GM12878 (cell line): Measurements from ENCODE around the gene DISP2. TPM values are rescaled to one million over a fixed set of nuclear protein-coding genes. Genes with fewer than 3 reads are reported as not detected.

Experiments
- ATAC-seq: fragments of 200-7000 bp; cut with Tn5 transposase; 3 replicates; pipeline ENCODE4 v1.9.1; 2020; ENCODE audit warnings: mild to moderate bottlenecking, moderate library complexity
- BruUV-seq: library from RNA; stranded (reverse); fragments of 400-500 nt; replicated peaks from 2 replicates; lab custom pipeline; 2021; lab: Mats Ljungman, UMichigan
- CTCF ChIA-PET: fragments of 300-600 bp; sonication (Branson Sonifier 250); formaldehyde crosslinking; extraction: SDS; loops from one replicate; lab custom pipeline; 2021; ENCODE audit warnings: inconsistent platforms; lab: Yijun Ruan, JAX
- POLR2A ChIA-PET: fragments of 350-600 bp; formaldehyde crosslinking; extraction: SDS; loops from one replicate; lab custom pipeline; 2021; ENCODE audit warnings: inconsistent platforms; lab: Charles Lee
- RAD21 ChIA-PET: fragments of 300-600 bp; sonication (Branson Sonifier 250); formaldehyde crosslinking; loops from one replicate; lab custom pipeline; 2023; ENCODE audit warnings: antibody characterized with exemption; ENCODE audit not compliant: unreplicated experiment; lab: Charles Lee
- SMC1A ChIA-PET: fragments of 300-600 bp; sonication (Branson Sonifier 250); formaldehyde crosslinking; loops from one replicate; lab custom pipeline; 2023; ENCODE audit not compliant: unreplicated experiment, uncharacterized antibody; lab: Charles Lee
- DNase-seq: peaks from one replicate; pipeline ENCODE4 v3.0.0-alpha.2; 2011; ENCODE audit warnings: low read depth, low spot score
- FAIRE-seq: peaks from 3 replicates; lab custom pipeline; 2011; peaks lifted over from hg19 to GRCh38; lab: Jason Lieb, UNC
- H2AFZ ChIP-seq: 2 replicates; pipeline ENCODE4 v1.6.0; 2011; ENCODE audit warnings: low read depth, low read length, control low read depth; ENCODE audit not compliant: control insufficient read depth
- H3K27ac ChIP-seq: 2 replicates; pipeline ENCODE4 v1.5.1; 2011; ENCODE audit warnings: control low read depth; ENCODE audit not compliant: control insufficient read depth, insufficient read depth
- H3K27me3 ChIP-seq, 2 experiments: replicated peaks in 1 of 2; 2 replicates each; pipeline versions ENCODE4 v1.6.0 to v1.6.1; 2011; ENCODE audit warnings: low read length in 1 of 2; ENCODE audit not compliant: control insufficient read depth in 2 of 2, insufficient read depth in 2 of 2
- H3K36me3 ChIP-seq, 2 experiments: 2 replicates each; pipeline ENCODE4 v1.5.1; 2011; ENCODE audit warnings: low read length in 1 of 2; ENCODE audit not compliant: control insufficient read depth in 2 of 2, insufficient read depth in 2 of 2
- H3K4me1 ChIP-seq: 2 replicates; pipeline ENCODE4 v1.6.1; 2011; ENCODE audit warnings: mild to moderate bottlenecking, low read length, moderate library complexity, mixed read lengths; ENCODE audit not compliant: control insufficient read depth, insufficient read depth
- H3K4me2 ChIP-seq: 2 replicates; pipeline ENCODE4 v1.6.0; 2011; ENCODE audit warnings: control low read depth; ENCODE audit not compliant: control insufficient read depth, insufficient read depth
- H3K4me3 ChIP-seq: fragments of 200-600 bp; sonication (generic); 2 replicates; pipeline ENCODE4 v1.5.1; 2016
- H3K79me2 ChIP-seq: 2 replicates; pipeline ENCODE4 v1.6.0; 2011; ENCODE audit warnings: low read length; ENCODE audit not compliant: control insufficient read depth, insufficient read depth
- H3K9ac ChIP-seq: 2 replicates; pipeline ENCODE4 v1.8.0; 2011; ENCODE audit warnings: low read length, control low read depth, mixed read lengths; ENCODE audit not compliant: control insufficient read depth, insufficient read depth
- H3K9me3 ChIP-seq: replicated peaks from 3 replicates; pipeline ENCODE4 v1.5.1; 2011; ENCODE audit warnings: mild to moderate bottlenecking, low read length; ENCODE audit not compliant: control insufficient read depth, insufficient read depth
- H4K20me1 ChIP-seq: 2 replicates; pipeline ENCODE4 v1.6.0; 2011; ENCODE audit not compliant: control insufficient read depth, insufficient read depth
- BCL11A ChIP-seq: IDR thresholded peaks from 2 replicates; pipeline ENCODE4 v1.6.1; 2011; ENCODE audit warnings: low read depth, low read length
- CBFB ChIP-seq: IDR thresholded peaks from 2 replicates; pipeline ENCODE4 v1.6.1; 2016; ENCODE audit warnings: antibody characterized with exemption, low read depth
- EP300 ChIP-seq, 2 experiments: fragments of 150-350 bp in 1 of 2; IDR thresholded peaks; 2 replicates each; pipeline ENCODE4 v1.6.1; 2011 to 2012; ENCODE audit warnings: low read depth in 2 of 2, low read length in 2 of 2, borderline replicate concordance in 1 of 2, improper control_type of control experiment in 1 of 2, inconsistent platforms in 1 of 2; ENCODE audit not compliant: control insufficient read depth in 1 of 2
- GATAD2B ChIP-seq: fragments of 450-650 bp; conservative IDR thresholded peaks from 2 replicates; pipeline ENCODE4 v1.6.1; 2017; ENCODE audit warnings: low read depth, mild to moderate bottlenecking, moderate library complexity
- IKZF2 ChIP-seq, 2 experiments: fragments of 450-650 bp; IDR thresholded peaks; 2 replicates each; pipeline ENCODE4 v1.6.1; 2017; ENCODE audit warnings: mild to moderate bottlenecking in 2 of 2, moderate library complexity in 2 of 2
- NFYA ChIP-seq: IDR thresholded peaks from 2 replicates; pipeline ENCODE4 v1.6.1; 2011; ENCODE audit warnings: low read depth, mild to moderate bottlenecking, low read length, improper control_type of control experiment, borderline replicate concordance
- NR2C2 ChIP-seq: IDR thresholded peaks from 2 replicates; pipeline ENCODE4 v1.6.1; 2011; ENCODE audit warnings: borderline replicate concordance, low read depth; ENCODE audit not compliant: control insufficient read depth, insufficient read length
- RBBP5 ChIP-seq: fragments of 200-600 bp; sonication (generic); conservative IDR thresholded peaks from 2 replicates; pipeline ENCODE4 v1.6.1; 2016
- SIN3A ChIP-seq: IDR thresholded peaks from 2 replicates; pipeline ENCODE4 v1.6.1; 2012; ENCODE audit warnings: low read depth, low read length, improper control_type of control experiment
- SUPT20H ChIP-seq: IDR thresholded peaks from 2 replicates; pipeline ENCODE4 v1.6.1; 2011; ENCODE audit warnings: low read depth, mild to moderate bottlenecking, low read length, moderate library complexity, borderline replicate concordance; ENCODE audit not compliant: control insufficient read depth
- WGBS: methylation state at CpG from one replicate; pipeline ENCODE4 v1.1.6; 2016; ENCODE audit warnings: low lambda C conversion rate; ENCODE audit not compliant: insufficient replicate concordance, insufficient coverage; ENCODE audit errors: missing lambda C conversion rate; 5-methylcytosine and 5-hydroxymethylcytosine counted together
- in situ Hi-C: fragments of 300-500 bp; cut with MboI; formaldehyde crosslinking; loops from 9 replicates; pipeline ENCODE4 v1.14.3; 2018; ENCODE audit warnings: mixed read lengths
- intact Hi-C: fragments of 100-400 bp; cut with micrococcal nuclease; formaldehyde crosslinking; loops from one replicate; pipeline ENCODE4 v1.14.2; 2022; ENCODE audit not compliant: unreplicated experiment
- polyA plus RNA-seq, 11 experiments: library from polyadenylated mRNA; depleted of rRNA in 4 of 11; unstranded in 6 of 11; stranded (reverse) in 5 of 11; fragments of >200 nt; fragmentation: Nextera tagmentation in 4 of 11; fragmentation: Illumina TruSeq in 1 of 11; extraction: Ambion mirVana in 4 of 11; extraction: Trizol in 1 of 11; gene quantifications; 1 replicate in 1 of 11; 2 replicates in 10 of 11; pipeline versions ENCODE4 v1.2.1 to v1.2.3, GENCODE V29; 2011 to 2016; ENCODE audit warnings: inconsistent platforms in 2 of 11, missing spikeins in 2 of 11, low read depth in 1 of 11
- total RNA-seq, 4 experiments: library from RNA; depleted of rRNA in 3 of 4; stranded (reverse); fragments of >200 nt in 3 of 4; fragmentation: Illumina TruSeq in 1 of 4; extraction: Trizol in 1 of 4; gene quantifications; 2 replicates each; pipeline versions ENCODE4 v1.2.1 to v1.2.3, GENCODE V29; 2013 to 2021
- TF ChIP-seq, protein P1 (sequence below): fragments of 450-650 bp; IDR thresholded peaks from 2 replicates; pipeline ENCODE4 v1.6.1; 2018; ENCODE audit warnings: mild to moderate bottlenecking, low read depth, moderate library complexity; ENCODE audit not compliant: partially characterized antibody
- TF ChIP-seq, protein P2 (sequence below): fragments of 450-650 bp; IDR thresholded peaks from 2 replicates; pipeline ENCODE4 v1.6.1; 2017; ENCODE audit warnings: mild to moderate bottlenecking, moderate library complexity
- TF ChIP-seq, protein P3 (sequence below): IDR thresholded peaks from 2 replicates; pipeline ENCODE4 v1.6.1; 2012; ENCODE audit warnings: low read depth, low read length, improper control_type of control experiment

Gene DISP2
- total and polyA plus RNA-seq, 10 of the 15 experiments (the other 5 are each of a cell fraction or from before 2014, with no cell fraction given) = under 0.01 to 0.20 (median 0.12) TPM; not detected in 7

DNA sequence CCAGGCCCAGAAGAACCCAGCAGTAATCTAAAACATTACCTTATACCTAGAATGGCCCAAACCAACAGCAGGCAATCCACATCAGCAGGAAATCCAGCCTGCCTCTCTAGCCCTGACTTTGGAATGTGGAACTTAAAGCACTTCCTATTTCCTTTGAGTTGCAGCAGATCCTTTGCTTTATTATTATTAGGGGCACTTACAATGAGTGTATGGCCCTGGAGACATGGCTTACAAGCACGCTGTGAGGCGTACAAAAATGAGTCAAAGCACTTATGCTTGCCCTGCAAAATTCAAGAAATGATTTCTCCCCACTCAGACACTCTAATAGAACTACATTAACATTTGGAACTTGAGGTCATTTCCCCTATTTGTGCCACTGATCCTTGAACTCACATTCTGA, 15.0 kb downstream of the DISP2 start (continued):
- TF ChIP-seq CBFB (no peak), SIN3A (no peak), SUPT20H (no peak)

DNA sequence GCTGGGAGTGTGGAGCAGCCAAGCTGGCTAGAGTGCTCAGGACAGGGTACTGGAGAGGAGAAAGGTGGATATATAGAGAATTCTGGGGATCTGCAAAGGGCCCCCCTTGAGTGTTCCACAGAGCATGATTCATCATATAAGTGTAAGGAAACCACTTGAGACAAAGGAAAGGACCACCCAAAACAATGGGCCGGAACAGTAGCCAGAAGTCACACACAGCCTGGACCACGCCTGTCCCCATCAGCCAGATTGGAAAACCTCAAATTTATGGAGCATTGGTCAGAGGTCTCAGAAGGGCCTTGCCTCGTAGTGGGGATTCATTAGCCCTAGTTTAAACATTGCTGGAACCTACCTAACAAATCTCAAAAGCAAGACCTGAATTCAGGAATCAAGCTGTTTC, 19.6 kb downstream of the DISP2 start:
- no peaks in the 10 kb centered on the region for H4K20me1 ChIP-seq
- RAD21 ChIA-PET = interaction anchor here (1.1 kb wide), 1 partner anchor 9 kb away, joined by 3 read pairs; no protein-coding TSS in a partner anchor
- H3K9me3 ChIP-seq = no peaks in the 10 kb centered on the region
- H3K4me3 ChIP-seq = no peak overlapping the region
- ATAC-seq (no peak), FAIRE-seq (no peak), DNase-seq (no peak)
- no peak overlapping the region for H2AFZ ChIP-seq
- no peak overlapping the region for H3K27ac ChIP-seq
- SMC1A ChIA-PET = interaction anchor here (0.9 to 1.7 kb wide), 2 partner anchors 20 to 104 kb away, joined by 3 read pairs; no protein-coding TSS in a partner anchor
- BruUV-seq = no TSS peak
- H3K4me1 ChIP-seq = no peaks in the 10 kb centered on the region
- no peaks in the 10 kb centered on the region for H3K36me3 ChIP-seq
- H3K79me2 ChIP-seq = no peaks in the 10 kb centered on the region
- no peak for TF ChIP-seq GATAD2B
- TF ChIP-seq IKZF2 (IDR thresholded peaks at IDR 0.05) = no peak
- TF ChIP-seq, protein P1, sequence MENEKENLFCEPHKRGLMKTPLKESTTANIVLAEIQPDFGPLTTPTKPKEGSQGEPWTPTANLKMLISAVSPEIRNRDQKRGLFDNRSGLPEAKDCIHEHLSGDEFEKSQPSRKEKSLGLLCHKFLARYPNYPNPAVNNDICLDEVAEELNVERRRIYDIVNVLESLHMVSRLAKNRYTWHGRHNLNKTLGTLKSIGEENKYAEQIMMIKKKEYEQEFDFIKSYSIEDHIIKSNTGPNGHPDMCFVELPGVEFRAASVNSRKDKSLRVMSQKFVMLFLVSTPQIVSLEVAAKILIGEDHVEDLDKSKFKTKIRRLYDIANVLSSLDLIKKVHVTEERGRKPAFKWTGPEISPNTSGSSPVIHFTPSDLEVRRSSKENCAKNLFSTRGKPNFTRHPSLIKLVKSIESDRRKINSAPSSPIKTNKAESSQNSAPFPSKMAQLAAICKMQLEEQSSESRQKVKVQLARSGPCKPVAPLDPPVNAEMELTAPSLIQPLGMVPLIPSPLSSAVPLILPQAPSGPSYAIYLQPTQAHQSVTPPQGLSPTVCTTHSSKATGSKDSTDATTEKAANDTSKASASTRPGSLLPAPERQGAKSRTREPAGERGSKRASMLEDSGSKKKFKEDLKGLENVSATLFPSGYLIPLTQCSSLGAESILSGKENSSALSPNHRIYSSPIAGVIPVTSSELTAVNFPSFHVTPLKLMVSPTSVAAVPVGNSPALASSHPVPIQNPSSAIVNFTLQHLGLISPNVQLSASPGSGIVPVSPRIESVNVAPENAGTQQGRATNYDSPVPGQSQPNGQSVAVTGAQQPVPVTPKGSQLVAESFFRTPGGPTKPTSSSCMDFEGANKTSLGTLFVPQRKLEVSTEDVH = no peak
- TF ChIP-seq, protein P2, sequence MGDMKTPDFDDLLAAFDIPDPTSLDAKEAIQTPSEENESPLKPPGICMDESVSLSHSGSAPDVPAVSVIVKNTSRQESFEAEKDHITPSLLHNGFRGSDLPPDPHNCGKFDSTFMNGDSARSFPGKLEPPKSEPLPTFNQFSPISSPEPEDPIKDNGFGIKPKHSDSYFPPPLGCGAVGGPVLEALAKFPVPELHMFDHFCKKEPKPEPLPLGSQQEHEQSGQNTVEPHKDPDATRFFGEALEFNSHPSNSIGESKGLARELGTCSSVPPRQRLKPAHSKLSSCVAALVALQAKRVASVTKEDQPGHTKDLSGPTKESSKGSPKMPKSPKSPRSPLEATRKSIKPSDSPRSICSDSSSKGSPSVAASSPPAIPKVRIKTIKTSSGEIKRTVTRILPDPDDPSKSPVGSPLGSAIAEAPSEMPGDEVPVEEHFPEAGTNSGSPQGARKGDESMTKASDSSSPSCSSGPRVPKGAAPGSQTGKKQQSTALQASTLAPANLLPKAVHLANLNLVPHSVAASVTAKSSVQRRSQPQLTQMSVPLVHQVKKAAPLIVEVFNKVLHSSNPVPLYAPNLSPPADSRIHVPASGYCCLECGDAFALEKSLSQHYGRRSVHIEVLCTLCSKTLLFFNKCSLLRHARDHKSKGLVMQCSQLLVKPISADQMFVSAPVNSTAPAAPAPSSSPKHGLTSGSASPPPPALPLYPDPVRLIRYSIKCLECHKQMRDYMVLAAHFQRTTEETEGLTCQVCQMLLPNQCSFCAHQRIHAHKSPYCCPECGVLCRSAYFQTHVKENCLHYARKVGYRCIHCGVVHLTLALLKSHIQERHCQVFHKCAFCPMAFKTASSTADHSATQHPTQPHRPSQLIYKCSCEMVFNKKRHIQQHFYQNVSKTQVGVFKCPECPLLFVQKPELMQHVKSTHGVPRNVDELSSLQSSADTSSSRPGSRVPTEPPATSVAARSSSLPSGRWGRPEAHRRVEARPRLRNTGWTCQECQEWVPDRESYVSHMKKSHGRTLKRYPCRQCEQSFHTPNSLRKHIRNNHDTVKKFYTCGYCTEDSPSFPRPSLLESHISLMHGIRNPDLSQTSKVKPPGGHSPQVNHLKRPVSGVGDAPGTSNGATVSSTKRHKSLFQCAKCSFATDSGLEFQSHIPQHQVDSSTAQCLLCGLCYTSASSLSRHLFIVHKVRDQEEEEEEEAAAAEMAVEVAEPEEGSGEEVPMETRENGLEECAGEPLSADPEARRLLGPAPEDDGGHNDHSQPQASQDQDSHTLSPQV = no peak
- no peak for TF ChIP-seq RBBP5
- no peak for TF ChIP-seq BCL11A
- no peak for TF ChIP-seq NFYA
- no peak for TF ChIP-seq NR2C2
- TF ChIP-seq, protein P3, sequence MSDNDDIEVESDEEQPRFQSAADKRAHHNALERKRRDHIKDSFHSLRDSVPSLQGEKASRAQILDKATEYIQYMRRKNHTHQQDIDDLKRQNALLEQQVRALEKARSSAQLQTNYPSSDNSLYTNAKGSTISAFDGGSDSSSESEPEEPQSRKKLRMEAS = no peak
- TF ChIP-seq EP300 (IDR thresholded peaks at IDR 0.05; ENCODE audit: borderline replicate concordance in 1 of 2, control insufficient read depth in 1 of 2, low read depth in 2 of 2, low read length in 2 of 2) = no peak
- in situ Hi-C loops = no loop called here
- no peak overlapping the region for H3K4me2 ChIP-seq
- H3K9ac ChIP-seq = no peak overlapping the region
- 27% methylated on average over 3 of the region's 3 CpGs for WGBS
- intact Hi-C loops = no loop called here
- CTCF ChIA-PET = interaction anchor here (1.2 to 1.4 kb wide), 2 partner anchors 12 to 37 kb away, joined by 3 to 4 read pairs; partner anchors contain the start of gene CCDC9B
- no peaks in the 10 kb centered on the region for H3K27me3 ChIP-seq
- POLR2A ChIA-PET = no interaction called here
